KMS-11 (cell line): ENCODE data around the gene CHAT.

Source experiments
- H2AFZ ChIP-seq: fragments of 200-600 bp; sonication (generic); 2 replicates; pipeline ENCODE4 v1.6.1; 2016; ENCODE audit warnings: antibody characterized with exemption, mixed run types, low read depth
- H3K27ac ChIP-seq: fragments of 200-600 bp; sonication (generic); 2 replicates; pipeline ENCODE4 v1.6.1; 2016; ENCODE audit warnings: mild to moderate bottlenecking, mixed run types
- H3K27me3 ChIP-seq: fragments of 200-600 bp; sonication (generic); 2 replicates; pipeline ENCODE4 v1.6.1; 2017; ENCODE audit warnings: mild to moderate bottlenecking, low read depth, mixed run types, moderate library complexity; ENCODE audit not compliant: insufficient read depth
- H3K36me3 ChIP-seq: fragments of 200-600 bp; sonication (generic); 2 replicates; pipeline ENCODE4 v1.6.1; 2017; ENCODE audit warnings: mild to moderate bottlenecking, mixed run types; ENCODE audit not compliant: insufficient read depth
- H3K4me1 ChIP-seq: fragments of 200-600 bp; sonication (generic); 2 replicates; pipeline ENCODE4 v1.6.1; 2016; ENCODE audit warnings: mild to moderate bottlenecking, low read depth, mixed run types; ENCODE audit not compliant: poor library complexity, severe bottlenecking
- H3K4me2 ChIP-seq: fragments of 200-600 bp; sonication (generic); 2 replicates; pipeline ENCODE4 v1.7.0; 2016; ENCODE audit warnings: mild to moderate bottlenecking, mixed run types
- H3K4me3 ChIP-seq: fragments of 200-600 bp; sonication (generic); IDR thresholded peaks from 2 replicates; pipeline ENCODE4 v1.6.1; 2017; ENCODE audit warnings: low read depth, low read length, mixed read lengths; ENCODE audit not compliant: insufficient read depth
- H3K79me2 ChIP-seq: fragments of 200-600 bp; sonication (generic); 2 replicates; pipeline ENCODE4 v1.6.1; 2016; ENCODE audit warnings: low read depth, mixed run types; ENCODE audit not compliant: insufficient read depth
- H3K9ac ChIP-seq: fragments of 200-600 bp; sonication (generic); 2 replicates; pipeline ENCODE4 v1.6.1; 2016; ENCODE audit warnings: mild to moderate bottlenecking, mixed run types
- H4K20me1 ChIP-seq: fragments of 200-600 bp; sonication (generic); 2 replicates; pipeline ENCODE4 v1.6.1; 2016; ENCODE audit warnings: mild to moderate bottlenecking, mixed run types; ENCODE audit not compliant: insufficient read depth
- CTCF ChIP-seq: fragments of 200-600 bp; sonication (generic); conservative IDR thresholded peaks from 2 replicates; pipeline ENCODE4 v1.6.1; 2017; ENCODE audit warnings: low read depth, mild to moderate bottlenecking, antibody characterized with exemption, low read length, moderate library complexity, mixed read lengths

The CHAT gene

DNA sequence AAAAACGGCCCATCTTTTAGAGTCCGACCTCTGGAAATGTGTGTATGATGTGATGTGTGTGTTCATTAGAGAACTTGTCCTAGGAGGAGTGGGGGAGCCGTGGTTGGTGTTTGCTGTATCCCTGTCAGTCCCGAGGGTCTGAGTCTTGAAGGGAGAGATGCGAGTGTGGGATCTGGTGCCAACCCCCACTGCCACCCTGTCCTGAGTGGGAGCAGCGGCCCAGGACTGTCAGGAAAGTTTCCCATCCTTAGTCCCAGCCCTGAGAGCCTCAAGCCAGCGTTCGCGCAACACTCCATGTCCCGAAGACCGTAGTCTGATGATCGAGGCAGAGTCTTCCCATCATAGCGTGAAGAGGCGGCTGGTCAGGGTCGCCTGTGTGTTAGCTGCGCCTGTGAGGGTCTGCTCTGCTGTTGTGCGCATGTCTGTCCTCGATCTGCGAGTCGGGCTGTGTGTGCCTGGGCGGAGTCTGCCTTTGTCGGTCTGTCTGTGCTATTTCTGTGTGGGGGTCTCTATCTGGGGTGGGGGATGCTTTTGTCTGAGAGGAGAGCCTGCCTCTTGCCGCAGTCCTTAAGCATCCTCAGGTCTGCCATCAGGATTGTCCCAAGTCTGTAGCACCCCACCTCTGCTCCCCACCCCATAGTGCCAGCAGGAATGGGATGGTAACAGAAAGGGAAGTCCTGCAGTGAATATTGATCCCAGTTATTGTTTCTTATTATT is 514 bp upstream of the CHAT start:
- Histone ChIP-seq H3K79me2 (no peaks in the 10 kb centered on the region), H3K4me3 (no peak overlapping the region), H3K27me3 (peaks cover 4% of the 10 kb centered on the region; the same call in 1 of the 2 replicates), H3K4me1 (no peaks in the 10 kb centered on the region), H3K9ac (no peak overlapping the region), H2AFZ (no peak overlapping the region), H3K4me2 (no peak overlapping the region), H4K20me1 (no peaks in the 10 kb centered on the region), H3K36me3 (no peaks in the 10 kb centered on the region), H3K27ac (no peak overlapping the region)
- no peak for TF ChIP-seq CTCF

- no peak overlapping the region for H3K27ac ChIP-seq
- H4K20me1 ChIP-seq = no peaks in the 10 kb centered on the region
- no peak overlapping the region for H3K4me2 ChIP-seq
- no peaks in the 10 kb centered on the region for H3K4me1 ChIP-seq
- H3K36me3 ChIP-seq = no peaks in the 10 kb centered on the region
- H3K79me2 ChIP-seq = no peaks in the 10 kb centered on the region
- H2AFZ ChIP-seq = no peak overlapping the region
- no peak overlapping the region for H3K4me3 ChIP-seq
- H3K9ac ChIP-seq = no peak overlapping the region
- TF ChIP-seq CTCF = no peak
- H3K27me3 ChIP-seq = peaks cover 4% of the 10 kb centered on the region; the same call in 1 of the 2 replicates
Observed at GRCh38 chr10:49614242-49615198, 683 bp downstream of the CHAT start.

GRCh38 chr10:49615213-49615612 is 1.4 kb downstream of the CHAT start:
- Histone ChIP-seq H3K4me3 (no peak overlapping the region), H3K27me3 (peaks cover 4% of the 10 kb centered on the region; the same call in 1 of the 2 replicates), H3K79me2 (no peaks in the 10 kb centered on the region), H2AFZ (no peak overlapping the region), H3K36me3 (no peaks in the 10 kb centered on the region), H3K4me2 (no peak overlapping the region), H4K20me1 (no peaks in the 10 kb centered on the region), H3K4me1 (no peaks in the 10 kb centered on the region), H3K27ac (no peak overlapping the region), H3K9ac (no peak overlapping the region)
- TF ChIP-seq CTCF = no peak

GRCh38 chr10:49615721-49616120 is 1.9 kb downstream of the CHAT start:
- Histone ChIP-seq H4K20me1 (no peaks in the 10 kb centered on the region), H2AFZ (no peak overlapping the region), H3K27me3 (peaks cover 4% of the 10 kb centered on the region; the same call in 1 of the 2 replicates), H3K4me2 (no peak overlapping the region), H3K4me1 (no peaks in the 10 kb centered on the region), H3K9ac (no peak overlapping the region), H3K27ac (no peak overlapping the region), H3K36me3 (no peaks in the 10 kb centered on the region), H3K4me3 (no peak overlapping the region), H3K79me2 (no peaks in the 10 kb centered on the region)
- TF ChIP-seq CTCF = no peak
